ENCODE data around the gene TMEM229B. TPM values are rescaled to one million over a fixed set of nuclear protein-coding genes. Genes with fewer than 3 reads are reported as not detected.
A peak's percentile ranks its signal among the peaks of the same experiment; 100 is the strongest.

TMEM229B gene
- total RNA-seq, result 1 to 10 TPM in 1 of 4 donors, under 1 TPM in 3; 0.46 to 1.2 (median 0.72) TPM
- polyA plus RNA-seq, result under 1 TPM; 0.14 to 0.52 (median 0.48) TPM
- long read RNA-seq, donor 1, result 0 reads
- long read RNA-seq, donor 2, result 0 reads

DNA sequence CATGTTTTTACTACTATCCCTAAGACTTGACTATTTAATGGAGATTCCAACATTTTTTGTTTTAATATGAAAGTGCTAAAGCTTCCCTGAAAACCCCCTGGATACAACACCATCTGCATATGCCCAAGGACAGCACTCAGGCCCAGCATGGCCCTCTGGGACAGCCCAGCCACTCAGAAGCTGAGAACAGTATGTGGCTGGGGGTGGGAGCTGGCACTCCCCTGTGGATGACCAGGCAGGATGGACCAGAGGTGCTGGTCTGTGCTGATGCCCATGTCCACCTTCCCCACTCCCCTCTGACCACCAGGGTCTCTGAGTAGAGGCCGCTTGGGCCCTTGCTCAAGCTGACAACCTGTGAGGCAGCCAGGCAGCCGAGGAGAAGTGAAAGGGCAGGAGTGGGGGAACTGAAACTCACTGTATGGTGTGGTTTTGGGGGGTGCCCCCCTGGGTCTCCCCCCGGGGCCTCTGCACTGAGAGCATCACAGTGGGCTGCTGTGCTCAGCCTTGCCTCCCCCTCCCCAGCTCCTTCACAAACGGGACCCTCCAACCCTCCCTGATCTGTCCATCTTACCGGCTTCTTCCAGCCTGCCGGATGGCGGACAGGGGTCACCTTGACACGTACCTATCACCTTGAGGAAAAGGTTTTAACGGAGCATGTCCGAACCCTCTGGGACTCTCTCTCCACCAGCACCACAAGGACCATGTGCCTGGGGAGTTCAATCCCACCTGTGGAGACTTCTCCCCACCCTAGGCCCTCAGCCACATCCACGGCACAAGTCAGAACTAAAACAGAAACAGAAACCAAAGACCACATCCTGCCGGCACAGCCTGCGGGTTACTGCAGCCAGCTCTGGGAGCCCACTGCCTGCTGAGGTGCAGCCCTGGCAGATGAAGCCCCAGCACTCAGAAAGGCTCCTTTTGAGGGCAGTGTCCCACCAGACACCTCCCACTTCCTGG lies at the start of gene TMEM229B:
TSS of gene TMEM229B (minus strand) at position 785 of the 957 bp plus-strand sequence. CDS start 14,798 bp downstream, outside the sequence.
- H3K9me3 ChIP-seq, result peaks cover under 1% of the 10 kb centered on the region
- peak in 1 of 2 donors; percentile 29 for DNase-seq
- peak within 1 kb of the TSS; percentile 53 for H3K27ac ChIP-seq
- ATAC-seq, result peak in 2 of 4 donors; percentile 32 to 43
- no peaks in the 10 kb centered on the region for H3K27me3 ChIP-seq (ENCODE audit: insufficient read depth in 3 of 3, low read length in 2 of 3)
- H3K36me3 ChIP-seq (ENCODE audit: insufficient read depth in 1 of 2, low read depth in 1 of 2), result no peaks in the 10 kb centered on the region
- TF ChIP-seq, protein P1, sequence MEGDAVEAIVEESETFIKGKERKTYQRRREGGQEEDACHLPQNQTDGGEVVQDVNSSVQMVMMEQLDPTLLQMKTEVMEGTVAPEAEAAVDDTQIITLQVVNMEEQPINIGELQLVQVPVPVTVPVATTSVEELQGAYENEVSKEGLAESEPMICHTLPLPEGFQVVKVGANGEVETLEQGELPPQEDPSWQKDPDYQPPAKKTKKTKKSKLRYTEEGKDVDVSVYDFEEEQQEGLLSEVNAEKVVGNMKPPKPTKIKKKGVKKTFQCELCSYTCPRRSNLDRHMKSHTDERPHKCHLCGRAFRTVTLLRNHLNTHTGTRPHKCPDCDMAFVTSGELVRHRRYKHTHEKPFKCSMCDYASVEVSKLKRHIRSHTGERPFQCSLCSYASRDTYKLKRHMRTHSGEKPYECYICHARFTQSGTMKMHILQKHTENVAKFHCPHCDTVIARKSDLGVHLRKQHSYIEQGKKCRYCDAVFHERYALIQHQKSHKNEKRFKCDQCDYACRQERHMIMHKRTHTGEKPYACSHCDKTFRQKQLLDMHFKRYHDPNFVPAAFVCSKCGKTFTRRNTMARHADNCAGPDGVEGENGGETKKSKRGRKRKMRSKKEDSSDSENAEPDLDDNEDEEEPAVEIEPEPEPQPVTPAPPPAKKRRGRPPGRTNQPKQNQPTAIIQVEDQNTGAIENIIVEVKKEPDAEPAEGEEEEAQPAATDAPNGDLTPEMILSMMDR (IDR thresholded peaks at IDR 0.05), result no peak
- peaks cover 13% of the 10 kb centered on the region for H3K4me1 ChIP-seq
- peak within 1 kb of the TSS; percentile 55 for H3K4me3 ChIP-seq
- 74 to 82% (median 77%) methylated on average over 13 of the region's 13 CpGs for WGBS, 3 donors
- intact Hi-C loops (cut with DNase I), result loop anchor here in 1 of 2 donors (5.0 kb wide), 1 partner anchor 61 kb away; no protein-coding TSS in a partner anchor

DNA sequence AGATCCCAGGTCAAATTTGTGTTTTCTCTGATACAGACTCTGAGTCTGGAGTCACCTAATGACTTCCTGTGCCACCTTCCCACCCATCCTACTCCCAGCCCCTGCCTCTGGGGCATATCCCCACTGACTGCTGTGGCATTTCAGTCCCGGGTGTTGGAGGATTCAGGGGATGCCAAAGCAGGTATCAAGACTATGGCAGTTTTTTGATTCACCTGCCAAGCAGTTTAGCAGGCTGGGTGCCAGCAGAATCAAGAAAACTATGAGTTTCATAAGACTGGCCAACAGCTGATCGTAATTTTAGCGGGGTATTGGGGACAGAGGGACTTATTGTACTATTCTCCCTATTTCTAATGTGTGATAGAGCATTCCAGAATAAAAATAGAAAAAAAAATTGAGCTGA lies 49.2 kb upstream of the TMEM229B start:
- WGBS, 3 donors, result 45 to 64% (median 61%) methylated on average over 3 of the region's 3 CpGs
- no peaks in the 10 kb centered on the region for H3K9me3 ChIP-seq
- H3K36me3 ChIP-seq (ENCODE audit: insufficient read depth in 1 of 2, low read depth in 1 of 2), result no peaks in the 10 kb centered on the region
- TF ChIP-seq, protein P1 (IDR thresholded peaks at IDR 0.05), result no peak
- peak overlapping the region; percentile 48 for H3K27ac ChIP-seq
- DNase-seq, result no peak
- H3K4me3 ChIP-seq, result no peak overlapping the region
- no peak for ATAC-seq
- H3K27me3 ChIP-seq (ENCODE audit: insufficient read depth in 3 of 3, low read length in 2 of 3), result no peaks in the 10 kb centered on the region
- H3K4me1 ChIP-seq, result peaks cover 14% of the 10 kb centered on the region
- intact Hi-C loops (cut with DNase I), result no loop called here

DNA sequence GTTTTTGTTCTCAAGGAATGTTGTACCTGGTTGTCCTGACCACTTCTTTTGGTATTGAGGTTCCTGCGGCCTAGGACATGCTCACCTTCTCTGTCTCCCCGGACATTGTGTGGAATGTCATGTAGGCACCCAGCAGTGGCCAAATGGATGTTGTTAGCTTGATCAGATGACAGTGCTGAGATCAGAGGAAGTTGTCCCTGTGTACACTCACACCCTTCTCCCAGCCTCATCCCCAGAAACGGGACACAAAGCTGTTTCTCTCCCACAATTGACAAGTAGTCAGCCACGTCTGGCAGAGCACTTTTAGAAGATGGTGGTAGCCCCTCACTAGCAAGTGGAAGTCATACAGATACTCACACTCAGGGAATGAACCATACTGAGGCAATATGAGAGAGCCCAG lies 47.6 kb upstream of the TMEM229B start:
- DNase-seq (no peak), ATAC-seq (no peak)
- intact Hi-C loops (cut with DNase I), result no loop called here
- Histone ChIP-seq H3K4me1 (peaks cover 14% of the 10 kb centered on the region), H3K4me3 (no peak overlapping the region), H3K27ac (no peak overlapping the region), H3K9me3 (no peaks in the 10 kb centered on the region), H3K27me3 (ENCODE audit: insufficient read depth in 3 of 3, low read length in 2 of 3) (no peaks in the 10 kb centered on the region), H3K36me3 (ENCODE audit: insufficient read depth in 1 of 2, low read depth in 1 of 2) (no peaks in the 10 kb centered on the region)
- WGBS, 3 donors, result 56 to 71% (median 60%) methylated on average over 4 of the region's 4 CpGs
- TF ChIP-seq, protein P1 (IDR thresholded peaks at IDR 0.05), result no peak

DNA sequence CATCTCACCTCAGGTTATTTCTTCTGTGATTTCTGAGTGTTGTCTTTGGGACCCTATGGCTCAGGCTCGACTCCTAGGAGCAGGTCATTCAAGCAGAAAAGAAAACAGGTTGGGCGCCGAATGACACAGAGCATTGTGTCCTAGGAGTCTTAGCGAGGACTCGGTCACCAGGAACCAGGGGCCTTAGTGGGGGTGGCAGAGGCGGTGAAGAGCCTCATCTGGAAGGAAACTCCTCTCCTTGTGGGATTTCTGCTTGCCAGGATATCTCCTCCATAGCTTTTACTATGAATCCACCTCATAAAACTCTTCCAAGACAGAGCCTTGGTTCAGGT lies 45.2 kb upstream of the TMEM229B start:
- intact Hi-C loops (cut with DNase I), result no loop called here
- Histone ChIP-seq H3K4me1 (peaks cover 9% of the 10 kb centered on the region), H3K4me3 (peak overlapping the region; percentile 73), H3K9me3 (no peaks in the 10 kb centered on the region), H3K36me3 (ENCODE audit: insufficient read depth in 1 of 2, low read depth in 1 of 2) (no peaks in the 10 kb centered on the region), H3K27ac (peak overlapping the region; percentile 74), H3K27me3 (ENCODE audit: insufficient read depth in 3 of 3, low read length in 2 of 3) (no peaks in the 10 kb centered on the region)
- no peak for ATAC-seq
- 45 to 48% (median 46%) methylated on average over 6 of the region's 6 CpGs for WGBS, 3 donors
- DNase-seq, result no peak
- TF ChIP-seq, protein P1 (IDR thresholded peaks at IDR 0.05), result no peak
